Skeletal muscle satellite cell (primary cell): Measurements from ENCODE around the gene VAV2.

ENCODE experiments used
- H3K27me3 ChIP-seq: 2 replicates; pipeline ENCODE4 v1.7.0; 2013; ENCODE audit warnings: low read length; ENCODE audit not compliant: control insufficient read depth, insufficient read depth
- H3K36me3 ChIP-seq: 2 replicates; pipeline ENCODE4 v1.7.0; 2013; ENCODE audit warnings: mild to moderate bottlenecking, control low read depth, low read length; ENCODE audit not compliant: insufficient read depth
- H3K4me1 ChIP-seq: 2 replicates; pipeline ENCODE4 v1.7.0; 2013; ENCODE audit warnings: low read length; ENCODE audit not compliant: control insufficient read depth, insufficient read depth
- H3K4me2 ChIP-seq: 2 replicates; pipeline ENCODE4 v1.7.0; 2013; ENCODE audit warnings: mild to moderate bottlenecking, low read length
- H3K4me3 ChIP-seq: 2 replicates; pipeline ENCODE4 v1.7.0; 2013; ENCODE audit warnings: low read length
- H3K9ac ChIP-seq: 2 replicates; pipeline ENCODE4 v1.7.0; 2013; ENCODE audit warnings: mild to moderate bottlenecking, low read depth, low read length, moderate library complexity
- H3K9me3 ChIP-seq: replicated peaks from 2 replicates; pipeline ENCODE4 v1.7.0; 2013; ENCODE audit warnings: mild to moderate bottlenecking, control low read depth, low read length

VAV2 gene

DNA sequence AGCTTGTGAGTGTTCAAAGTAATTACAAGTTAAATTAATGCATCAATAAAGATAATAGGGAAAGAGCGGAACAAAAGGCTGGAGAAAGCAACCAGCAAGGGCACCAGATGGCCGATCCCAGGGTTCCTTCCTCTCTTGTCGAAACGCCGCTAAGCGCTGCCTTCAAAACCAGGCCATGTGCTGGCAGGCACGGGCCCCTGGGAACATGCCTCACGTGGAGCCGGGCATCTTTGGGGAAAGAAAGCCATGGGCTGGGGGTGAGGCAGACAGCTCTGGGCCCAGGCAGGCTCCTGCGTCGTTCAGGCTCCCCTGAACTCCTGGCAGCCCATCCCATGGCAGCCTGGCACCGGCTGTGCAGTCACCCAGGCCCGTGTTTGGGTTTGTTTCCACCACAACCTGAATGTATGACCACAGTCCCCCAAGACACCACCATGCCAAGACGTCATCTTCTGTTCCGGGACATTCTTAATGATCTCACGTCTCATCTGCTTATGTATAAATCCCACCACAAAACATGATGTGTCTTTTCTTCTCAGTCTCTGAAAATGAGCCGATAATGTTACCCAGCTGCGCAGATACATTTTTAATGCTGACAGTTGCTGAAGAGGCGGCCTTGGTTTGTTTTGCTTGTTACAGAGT is 143.5 kb downstream of the VAV2 start:
- H3K27me3 ChIP-seq, result no peaks in the 10 kb centered on the region
- H3K4me3 ChIP-seq, result no peak overlapping the region
- H3K9me3 ChIP-seq, result no peaks in the 10 kb centered on the region
- no peaks in the 10 kb centered on the region for H3K36me3 ChIP-seq
- no peak overlapping the region for H3K4me2 ChIP-seq
- no peak overlapping the region for H3K9ac ChIP-seq
- H3K4me1 ChIP-seq, result peaks cover 14% of the 10 kb centered on the region

DNA sequence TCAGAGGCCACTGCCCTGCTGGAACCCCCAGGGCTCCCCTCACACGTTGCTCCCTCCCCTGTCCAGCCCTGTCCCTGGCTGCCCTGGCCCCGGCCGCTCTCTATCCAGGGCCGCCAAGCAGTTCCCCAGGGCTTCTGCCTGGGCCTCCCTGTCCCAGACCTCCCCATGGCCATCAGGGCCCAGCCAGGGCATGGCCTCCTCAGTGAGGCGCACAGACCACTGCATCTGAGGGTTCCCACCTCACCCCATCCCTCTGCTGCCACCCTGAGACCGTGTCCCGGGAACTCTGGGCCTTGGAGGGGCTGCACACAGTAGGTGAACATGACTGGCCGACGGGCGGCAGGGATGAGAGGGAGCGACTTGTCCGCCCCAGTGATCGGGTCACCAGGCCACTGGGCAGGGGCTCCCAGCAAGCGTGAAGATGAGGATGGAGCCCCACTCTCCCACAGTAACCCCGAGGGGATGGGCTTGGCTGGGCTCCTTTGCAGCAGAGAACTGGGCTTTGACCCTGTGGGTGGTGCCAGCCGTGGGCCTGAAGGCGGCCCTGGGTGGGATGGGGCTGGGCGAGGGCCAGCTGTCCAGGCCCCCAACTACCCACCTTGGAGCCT is 145.5 kb downstream of the VAV2 start:
- Histone ChIP-seq H3K4me1 (peaks cover 17% of the 10 kb centered on the region), H3K9ac (no peak overlapping the region), H3K4me3 (no peak overlapping the region), H3K9me3 (no peaks in the 10 kb centered on the region), H3K4me2 (no peak overlapping the region), H3K27me3 (no peaks in the 10 kb centered on the region), H3K36me3 (no peaks in the 10 kb centered on the region)

DNA sequence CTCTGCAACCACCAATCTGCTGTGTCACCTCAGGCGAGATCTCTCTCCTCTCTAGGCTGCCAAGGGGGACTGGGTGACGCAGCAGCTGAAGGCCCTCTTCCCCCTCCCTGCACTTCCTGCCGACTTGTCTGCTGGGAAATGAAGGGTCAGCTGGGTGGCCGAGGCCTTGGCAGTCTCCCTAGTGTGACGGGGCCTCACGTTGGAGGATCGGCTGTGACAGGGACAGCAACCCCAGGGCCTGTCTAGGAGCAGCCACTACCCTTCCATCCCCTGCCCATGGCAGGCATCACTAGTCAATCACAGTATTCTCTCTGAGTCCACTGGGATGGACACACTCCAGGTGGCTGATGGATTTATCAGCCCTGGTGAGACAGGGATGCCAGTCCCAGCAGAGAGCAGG is 146.7 kb downstream of the VAV2 start:
- Histone ChIP-seq H3K36me3 (no peaks in the 10 kb centered on the region), H3K9me3 (no peaks in the 10 kb centered on the region), H3K4me1 (peaks cover 17% of the 10 kb centered on the region), H3K9ac (peak overlapping the region; percentile 54), H3K4me2 (peak overlapping the region; percentile 55), H3K4me3 (no peak overlapping the region), H3K27me3 (no peaks in the 10 kb centered on the region)

DNA sequence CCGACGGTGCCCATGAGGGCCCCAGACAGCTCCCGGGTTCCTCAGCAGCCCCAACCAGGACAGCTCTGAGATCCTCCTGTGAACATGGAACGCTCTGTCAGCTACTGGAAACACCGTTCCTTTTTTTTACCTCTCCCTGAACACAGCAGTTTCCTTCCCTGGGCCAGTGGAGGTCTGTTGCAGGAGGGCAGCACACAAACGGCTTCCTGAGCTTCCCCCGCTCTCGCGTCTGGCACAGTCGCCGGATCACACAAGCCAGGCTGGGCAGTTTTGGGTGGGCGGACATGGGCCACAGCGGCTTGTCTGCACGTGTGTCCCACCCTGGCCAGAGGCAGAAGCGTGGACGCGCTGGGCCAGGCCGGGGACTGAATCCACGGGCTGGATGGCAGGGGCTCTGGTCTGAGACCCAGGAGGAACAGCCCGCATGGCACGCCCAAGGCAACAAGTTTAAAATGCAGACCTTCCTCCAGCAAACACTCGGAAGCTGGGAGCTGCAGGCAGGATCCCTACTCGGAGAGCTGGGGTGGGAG is 147.2 kb downstream of the VAV2 start:
- Histone ChIP-seq H3K9ac (peak overlapping the region; percentile 54), H3K4me3 (no peak overlapping the region), H3K36me3 (no peaks in the 10 kb centered on the region), H3K4me1 (peaks cover 20% of the 10 kb centered on the region), H3K9me3 (no peaks in the 10 kb centered on the region), H3K4me2 (peak overlapping the region; percentile 55), H3K27me3 (no peaks in the 10 kb centered on the region)

DNA sequence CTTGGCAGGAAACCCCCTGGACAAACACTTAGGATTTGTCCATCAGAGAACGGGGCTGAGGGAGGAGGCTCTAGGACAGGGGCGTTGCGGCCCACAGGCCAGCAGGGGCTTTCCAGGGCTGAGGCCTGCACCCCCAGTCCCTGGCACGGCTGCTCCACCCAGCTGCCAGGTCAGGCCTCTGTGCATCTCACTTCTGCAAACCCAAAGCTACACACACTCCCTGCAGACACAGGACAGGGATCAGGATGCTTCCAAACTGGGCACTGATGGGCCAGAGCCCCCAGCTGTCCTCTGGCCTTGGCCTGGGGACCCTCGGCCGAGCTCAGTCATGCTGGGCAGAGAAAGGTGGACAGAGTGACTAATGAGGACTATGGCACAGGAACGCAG is 147.7 kb downstream of the VAV2 start:
- H3K9ac ChIP-seq, result peak overlapping the region; percentile 54
- H3K4me1 ChIP-seq, result peaks cover 25% of the 10 kb centered on the region
- no peak overlapping the region for H3K4me3 ChIP-seq
- H3K27me3 ChIP-seq, result no peaks in the 10 kb centered on the region
- H3K36me3 ChIP-seq, result no peaks in the 10 kb centered on the region
- no peak overlapping the region for H3K4me2 ChIP-seq
- no peaks in the 10 kb centered on the region for H3K9me3 ChIP-seq

DNA sequence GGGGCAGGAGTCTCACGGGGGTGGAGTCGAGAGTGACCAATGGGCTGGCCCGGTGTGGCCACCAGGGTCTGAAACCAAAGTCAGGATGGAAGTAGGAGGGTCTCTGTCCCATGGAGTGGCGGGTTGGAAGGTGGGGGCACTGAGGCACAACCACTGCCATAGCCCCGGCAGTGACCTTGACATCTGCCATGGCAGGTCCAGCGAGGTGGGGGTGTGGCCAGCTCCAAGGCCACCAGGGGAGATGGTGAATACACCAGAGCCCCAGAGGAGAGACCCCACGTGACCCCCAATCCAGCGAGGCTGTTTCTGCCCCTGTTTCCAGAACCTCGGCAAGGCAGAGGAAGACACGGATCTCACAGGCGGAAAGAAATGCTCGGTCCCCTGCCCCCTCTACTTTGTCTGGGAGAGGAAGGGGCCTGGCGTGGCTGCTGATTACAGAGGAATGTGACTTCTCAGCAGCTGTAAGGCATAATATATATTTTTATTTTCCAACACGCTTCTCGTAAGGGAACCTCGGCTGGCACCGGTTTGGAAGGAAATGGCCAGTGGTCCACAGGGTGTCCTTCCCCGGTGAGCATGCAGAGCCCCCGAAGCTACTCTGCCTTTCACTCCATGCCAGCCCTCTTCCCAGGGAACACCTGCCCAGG is 148.2 kb downstream of the VAV2 start:
- no peaks in the 10 kb centered on the region for H3K27me3 ChIP-seq
- no peak overlapping the region for H3K4me3 ChIP-seq
- H3K9ac ChIP-seq, result no peak overlapping the region
- H3K36me3 ChIP-seq, result no peaks in the 10 kb centered on the region
- peaks cover 25% of the 10 kb centered on the region for H3K4me1 ChIP-seq
- no peak overlapping the region for H3K4me2 ChIP-seq
- H3K9me3 ChIP-seq, result no peaks in the 10 kb centered on the region

DNA sequence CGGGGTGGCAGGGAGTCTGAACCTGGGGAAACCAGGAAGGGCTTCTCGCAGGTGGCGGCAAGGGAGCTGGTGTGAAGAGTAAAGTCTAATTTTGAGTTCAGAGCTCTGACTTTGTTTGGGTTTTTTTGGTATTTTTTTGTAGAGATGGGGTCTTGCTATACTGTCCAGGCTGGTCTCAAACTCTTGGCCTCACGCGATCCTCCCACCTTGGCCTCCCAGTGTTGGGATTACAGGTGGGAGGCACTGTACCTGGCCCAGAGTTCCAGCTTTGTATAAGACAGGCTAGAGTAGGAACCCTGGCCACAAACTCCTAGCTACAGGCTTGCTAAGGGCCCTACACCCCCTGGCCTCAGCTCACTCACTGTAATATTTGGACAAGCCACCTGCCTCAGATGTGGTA is 148.9 kb downstream of the VAV2 start:
- Histone ChIP-seq H3K27me3 (no peaks in the 10 kb centered on the region), H3K4me2 (no peak overlapping the region), H3K9ac (no peak overlapping the region), H3K4me1 (peaks cover 25% of the 10 kb centered on the region), H3K4me3 (no peak overlapping the region), H3K9me3 (no peaks in the 10 kb centered on the region), H3K36me3 (no peaks in the 10 kb centered on the region)

DNA sequence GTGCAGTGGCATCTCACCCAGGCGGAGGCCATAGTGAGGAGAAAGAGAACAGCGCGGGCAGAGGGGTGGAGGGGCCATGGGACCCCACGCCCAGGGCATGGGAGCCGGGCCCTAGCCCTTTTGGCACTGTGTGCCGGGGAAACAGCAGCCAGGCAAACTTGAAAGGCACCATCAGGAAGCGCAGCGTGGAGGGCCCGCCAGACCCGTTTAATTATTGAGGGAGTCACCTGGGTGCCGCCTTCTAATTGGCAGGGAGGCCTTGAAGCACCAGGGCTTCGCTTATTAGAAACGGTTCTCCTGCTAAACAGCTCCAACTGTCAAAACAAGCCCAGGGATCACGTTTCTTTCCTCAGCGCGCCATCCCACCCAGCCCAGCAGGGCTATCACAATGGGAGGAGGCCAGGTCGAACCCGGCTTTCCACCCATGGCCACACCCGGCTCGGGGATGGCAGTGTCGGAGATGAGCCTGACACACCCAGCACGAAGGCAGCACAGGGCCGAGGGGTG is 149.3 kb downstream of the VAV2 start:
- Histone ChIP-seq H3K27me3 (no peaks in the 10 kb centered on the region), H3K36me3 (no peaks in the 10 kb centered on the region), H3K4me2 (no peak overlapping the region), H3K9ac (no peak overlapping the region), H3K4me1 (peaks cover 25% of the 10 kb centered on the region), H3K9me3 (no peaks in the 10 kb centered on the region), H3K4me3 (no peak overlapping the region)

DNA sequence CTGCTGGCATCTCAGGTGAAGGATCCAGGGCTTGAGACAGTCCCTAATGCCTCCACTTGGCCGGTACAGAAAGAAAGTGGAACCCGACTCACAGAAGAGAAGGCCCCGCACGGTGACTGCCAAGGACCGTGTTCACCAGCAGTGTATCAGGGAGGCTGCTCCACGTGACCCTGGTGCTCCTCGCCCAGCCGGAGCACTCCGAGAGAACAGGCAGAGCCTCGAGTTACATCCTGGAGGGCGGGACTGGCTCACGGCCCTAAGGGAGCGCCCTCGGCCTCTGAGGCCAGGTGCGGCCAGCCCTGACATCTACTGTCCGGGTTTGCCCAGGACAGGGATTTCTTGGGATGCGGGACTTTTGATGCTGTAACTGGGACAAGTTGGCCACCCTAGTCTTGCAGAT is 149.9 kb downstream of the VAV2 start:
- no peaks in the 10 kb centered on the region for H3K27me3 ChIP-seq
- peak overlapping the region; percentile 2 for H3K4me2 ChIP-seq
- H3K9ac ChIP-seq, result no peak overlapping the region
- H3K4me1 ChIP-seq, result peaks cover 25% of the 10 kb centered on the region
- H3K4me3 ChIP-seq, result no peak overlapping the region
- H3K9me3 ChIP-seq, result no peaks in the 10 kb centered on the region
- no peaks in the 10 kb centered on the region for H3K36me3 ChIP-seq

DNA sequence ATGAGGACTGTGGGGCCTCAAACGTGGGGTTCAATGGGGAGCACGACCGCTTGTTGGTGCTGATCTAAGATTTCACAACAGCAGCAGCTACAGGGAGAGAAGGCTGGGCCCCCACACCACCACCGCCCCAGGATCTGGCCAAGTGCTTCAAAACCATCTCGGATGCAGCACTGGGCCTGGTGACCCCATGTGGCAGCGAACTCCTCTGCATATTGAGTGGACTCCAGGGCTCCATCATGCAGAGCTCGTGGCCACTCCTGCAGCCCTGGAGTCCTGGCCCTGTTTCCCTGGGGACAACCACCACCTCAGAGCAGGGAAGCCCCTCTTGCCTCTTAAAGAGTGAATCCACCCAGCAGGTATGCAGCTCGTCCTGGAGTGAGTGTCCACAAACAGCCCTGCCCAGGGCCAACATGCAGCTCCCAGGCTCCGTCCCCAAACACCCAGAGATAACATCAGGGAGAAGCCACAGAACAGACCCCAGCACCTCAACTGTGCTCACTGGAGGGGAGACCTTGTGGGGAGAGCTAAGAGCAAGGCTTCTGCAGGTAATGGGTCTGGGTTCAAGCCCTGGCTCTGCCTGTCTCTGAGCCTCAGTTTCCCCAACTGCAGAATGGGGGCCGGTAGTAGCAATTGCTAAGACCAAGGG is 150.8 kb downstream of the VAV2 start:
- H3K9ac ChIP-seq, result no peak overlapping the region
- H3K9me3 ChIP-seq, result no peaks in the 10 kb centered on the region
- H3K4me2 ChIP-seq, result no peak overlapping the region
- H3K4me3 ChIP-seq, result no peak overlapping the region
- peaks cover 25% of the 10 kb centered on the region for H3K4me1 ChIP-seq
- H3K36me3 ChIP-seq, result no peaks in the 10 kb centered on the region
- no peaks in the 10 kb centered on the region for H3K27me3 ChIP-seq

DNA sequence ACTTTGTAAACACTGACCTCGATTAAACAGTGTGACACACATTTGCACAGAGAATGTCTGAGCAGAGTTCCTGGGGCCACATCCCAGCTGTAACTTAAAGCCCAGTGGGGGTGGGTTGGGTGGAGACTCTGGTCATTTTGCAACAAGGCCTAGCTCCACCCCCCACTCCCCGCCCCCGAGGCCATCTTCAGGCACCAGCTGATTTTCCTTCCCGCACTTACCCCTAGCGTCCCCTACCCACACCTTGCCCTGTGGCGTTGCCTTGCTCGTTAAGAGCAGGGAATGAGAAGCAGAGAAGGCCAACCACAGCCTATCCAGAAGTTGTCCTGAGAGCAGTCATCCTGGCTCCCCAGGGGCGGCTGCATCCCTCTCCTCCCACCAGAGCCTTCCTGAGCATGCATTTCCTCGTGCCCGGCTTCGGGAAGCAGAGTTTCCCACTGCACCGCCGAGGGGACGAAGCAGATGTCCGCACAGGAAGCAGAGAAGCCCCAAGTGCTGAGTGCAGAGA is 152.2 kb downstream of the VAV2 start:
- Histone ChIP-seq H3K4me2 (peak overlapping the region; percentile 31), H3K27me3 (no peaks in the 10 kb centered on the region), H3K4me3 (no peak overlapping the region), H3K9me3 (no peaks in the 10 kb centered on the region), H3K9ac (no peak overlapping the region), H3K36me3 (no peaks in the 10 kb centered on the region), H3K4me1 (peaks cover 17% of the 10 kb centered on the region)
